ES-I3 (cell line): ENCODE data around the gene ARVCF.

Source experiments
- H3K36me3 ChIP-seq: 2 replicates; pipeline ENCODE4 v1.6.1; 2013; ENCODE audit warnings: mild to moderate bottlenecking, low read length, control low read depth, moderate library complexity; ENCODE audit not compliant: insufficient read depth
- H3K4me1 ChIP-seq: 2 replicates; pipeline ENCODE4 v1.6.1; 2013; ENCODE audit warnings: mild to moderate bottlenecking, control low read depth, low read length; ENCODE audit not compliant: insufficient read depth
- H3K9ac ChIP-seq: 2 replicates; pipeline ENCODE4 v1.6.1; 2013; ENCODE audit warnings: low read depth, mild to moderate bottlenecking, low read length, moderate library complexity
- H3K9me3 ChIP-seq: 2 replicates; pipeline ENCODE4 v1.6.1; 2013; ENCODE audit warnings: mild to moderate bottlenecking, low read length, moderate library complexity; ENCODE audit not compliant: control insufficient read depth, insufficient read depth

ARVCF gene

GRCh38 chr22:19996694-19997384 is 19.8 kb downstream of the ARVCF start:
- Histone ChIP-seq H3K9me3 (no peaks in the 10 kb centered on the region), H3K9ac (no peak overlapping the region), H3K4me1 (peaks cover 10% of the 10 kb centered on the region; the same call in 1 of the 2 replicates), H3K36me3 (no peaks in the 10 kb centered on the region)

- peaks cover 10% of the 10 kb centered on the region; the same call in 1 of the 2 replicates for H3K4me1 ChIP-seq
- no peaks in the 10 kb centered on the region for H3K36me3 ChIP-seq
- no peaks in the 10 kb centered on the region for H3K9me3 ChIP-seq
- H3K9ac ChIP-seq = no peak overlapping the region
These were observed 20.8 kb downstream of the ARVCF start for GRCh38 chr22:19995611-19996339.

GRCh38 chr22:19994851-19995610 is 21.6 kb downstream of the ARVCF start:
- Histone ChIP-seq H3K4me1 (peaks cover 9% of the 10 kb centered on the region; the same call in 1 of the 2 replicates), H3K36me3 (no peaks in the 10 kb centered on the region), H3K9ac (no peak overlapping the region), H3K9me3 (no peaks in the 10 kb centered on the region)

- no peaks in the 10 kb centered on the region for H3K9me3 ChIP-seq
- H3K4me1 ChIP-seq = peaks cover 2% of the 10 kb centered on the region; the same call in 1 of the 2 replicates
- H3K36me3 ChIP-seq = no peaks in the 10 kb centered on the region
- no peak overlapping the region for H3K9ac ChIP-seq
These were observed 22.7 kb downstream of the ARVCF start for GRCh38 chr22:19993926-19994325.

- Histone ChIP-seq H3K9me3 (no peaks in the 10 kb centered on the region), H3K36me3 (no peaks in the 10 kb centered on the region), H3K9ac (no peak overlapping the region), H3K4me1 (no peaks in the 10 kb centered on the region)
These were observed 23.7 kb downstream of the ARVCF start for GRCh38 chr22:19992921-19993355.

GRCh38 chr22:19992481-19992911 is 24.1 kb downstream of the ARVCF start:
- no peaks in the 10 kb centered on the region for H3K36me3 ChIP-seq
- H3K4me1 ChIP-seq = no peaks in the 10 kb centered on the region; the same call in 1 of the 2 replicates
- H3K9me3 ChIP-seq = no peaks in the 10 kb centered on the region
- H3K9ac ChIP-seq = no peak overlapping the region

- Histone ChIP-seq H3K9me3 (no peaks in the 10 kb centered on the region), H3K36me3 (no peaks in the 10 kb centered on the region), H3K9ac (no peak overlapping the region), H3K4me1 (no peaks in the 10 kb centered on the region; the same call in 1 of the 2 replicates)
These were observed 24.8 kb downstream of the ARVCF start for GRCh38 chr22:19991645-19992451.

GRCh38 chr22:19991395-19991644 is 25.3 kb downstream of the ARVCF start:
- H3K36me3 ChIP-seq = no peaks in the 10 kb centered on the region
- no peaks in the 10 kb centered on the region for H3K9me3 ChIP-seq
- H3K9ac ChIP-seq = no peak overlapping the region
- H3K4me1 ChIP-seq = no peaks in the 10 kb centered on the region; the same call in 1 of the 2 replicates

GRCh38 chr22:19990609-19991394 is 25.8 kb downstream of the ARVCF start:
- Histone ChIP-seq H3K9ac (no peak overlapping the region), H3K4me1 (peaks cover 4% of the 10 kb centered on the region; the same call in 1 of the 2 replicates), H3K36me3 (no peaks in the 10 kb centered on the region), H3K9me3 (no peaks in the 10 kb centered on the region)

- peaks cover 7% of the 10 kb centered on the region; the same call in 1 of the 2 replicates for H3K4me1 ChIP-seq
- H3K9ac ChIP-seq = no peak overlapping the region
- H3K36me3 ChIP-seq = no peaks in the 10 kb centered on the region
- no peaks in the 10 kb centered on the region for H3K9me3 ChIP-seq
These were observed 26.4 kb downstream of the ARVCF start for GRCh38 chr22:19990188-19990587.

- Histone ChIP-seq H3K9ac (no peak overlapping the region), H3K36me3 (no peaks in the 10 kb centered on the region), H3K9me3 (no peaks in the 10 kb centered on the region), H3K4me1 (peaks cover 10% of the 10 kb centered on the region; the same call in 1 of the 2 replicates)
These were observed 26.9 kb downstream of the ARVCF start for GRCh38 chr22:19989725-19990067.

GRCh38 chr22:19988965-19989724 is 27.5 kb downstream of the ARVCF start:
- Histone ChIP-seq H3K9me3 (no peaks in the 10 kb centered on the region), H3K9ac (no peak overlapping the region), H3K4me1 (peaks cover 15% of the 10 kb centered on the region; the same call in 1 of the 2 replicates), H3K36me3 (no peaks in the 10 kb centered on the region)

- Histone ChIP-seq H3K4me1 (peaks cover 21% of the 10 kb centered on the region; the same call in 1 of the 2 replicates), H3K36me3 (no peaks in the 10 kb centered on the region), H3K9ac (no peak overlapping the region), H3K9me3 (no peaks in the 10 kb centered on the region)
These were observed 28.3 kb downstream of the ARVCF start for GRCh38 chr22:19988331-19988808.
